Glutamatergic neuron (in vitro differentiated cells): ENCODE data around the gene ANKRD6. TPM values are rescaled to one million over a fixed set of nuclear protein-coding genes. Genes with fewer than 3 reads are reported as not detected.
"Not testable (repeated sequence)": the region's sequence is repeated elsewhere in the genome, so short reads cannot be mapped to it uniquely, and the experiment has no call there.

Experiments
- DNase-seq: peaks from one replicate; pipeline ENCODE4 v3.0.0; 2022
- H3K27ac Mint-ChIP-seq: one replicate; pipeline ENCODE4 v1.8.0; 2020; ENCODE audit warnings: mild to moderate bottlenecking, mixed read lengths, inconsistent platforms; ENCODE audit not compliant: unreplicated experiment
- H3K27me3 Mint-ChIP-seq: one replicate; pipeline ENCODE4 v1.8.0; 2020; ENCODE audit warnings: mild to moderate bottlenecking, moderate library complexity, mixed read lengths, inconsistent platforms; ENCODE audit not compliant: unreplicated experiment
- H3K36me3 Mint-ChIP-seq: one replicate; pipeline ENCODE4 v1.8.0; 2020; ENCODE audit warnings: mild to moderate bottlenecking, mixed read lengths, inconsistent platforms; ENCODE audit not compliant: unreplicated experiment
- H3K4me1 Mint-ChIP-seq: one replicate; pipeline ENCODE4 v1.8.0; 2020; ENCODE audit warnings: mild to moderate bottlenecking, low read depth, mixed read lengths, inconsistent platforms; ENCODE audit not compliant: unreplicated experiment
- H3K4me3 Mint-ChIP-seq: one replicate; pipeline ENCODE4 v1.8.0; 2020; ENCODE audit warnings: mild to moderate bottlenecking, mixed read lengths, inconsistent platforms; ENCODE audit not compliant: unreplicated experiment
- H3K9me3 Mint-ChIP-seq: one replicate; pipeline ENCODE4 v1.8.0; 2020; ENCODE audit warnings: mild to moderate bottlenecking, moderate library complexity, mixed read lengths, inconsistent platforms; ENCODE audit not compliant: unreplicated experiment
- CTCF ChIP-seq: fragments of 200-600 bp; sonication (generic); IDR thresholded peaks from one replicate; pipeline ENCODE4 v1.5.0; 2021; ENCODE audit not compliant: partially characterized antibody, unreplicated experiment
- total RNA-seq: library from RNA; stranded (reverse); fragmentation: NEBNext Ultra II Directional; extraction: Animal tissue kit (Norgen Biotek cat#: 25700); gene quantifications from one replicate; pipeline ENCODE4 v1.2.1, GENCODE V29; 2021; ENCODE audit not compliant: unreplicated experiment

Gene ANKRD6
- total RNA-seq, 1 donor from 2014 or later, result 31.9 TPM

GRCh38 chr6:89616531-89616930 lies 183.6 kb downstream of the ANKRD6 start:
- H3K4me3 Mint-ChIP-seq, result no peak overlapping the region
- H3K36me3 Mint-ChIP-seq, result no peaks in the 10 kb centered on the region
- H3K27me3 Mint-ChIP-seq, result no peaks in the 10 kb centered on the region
- H3K27ac Mint-ChIP-seq, result no peak overlapping the region
- H3K4me1 Mint-ChIP-seq, result no peaks in the 10 kb centered on the region
- no peak for TF ChIP-seq CTCF
- H3K9me3 Mint-ChIP-seq, result no peaks in the 10 kb centered on the region
- no peak for DNase-seq

DNA sequence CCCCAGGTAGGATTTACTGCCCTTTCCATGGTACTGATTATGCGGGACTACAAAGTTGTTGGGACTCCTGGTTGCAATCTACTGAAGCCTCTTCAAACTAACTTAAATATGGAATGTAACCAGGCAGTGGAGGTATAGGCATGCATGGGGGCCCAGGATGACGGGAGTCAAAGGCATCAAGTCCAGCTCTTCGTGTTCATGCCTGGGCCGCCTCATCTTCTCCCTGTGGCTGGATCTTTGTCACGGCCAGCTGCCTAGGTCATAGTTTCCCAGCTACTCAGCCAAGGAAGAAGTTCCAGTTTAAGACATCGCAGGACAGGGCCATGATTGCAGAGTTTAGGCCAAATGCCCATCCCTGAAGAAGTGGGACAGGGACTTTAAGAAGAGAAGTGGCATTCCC lies 185.1 kb downstream of the ANKRD6 start:
- no peaks in the 10 kb centered on the region for H3K36me3 Mint-ChIP-seq
- DNase-seq, result no peak
- H3K4me1 Mint-ChIP-seq, result no peaks in the 10 kb centered on the region
- TF ChIP-seq CTCF, result no peak
- no peak overlapping the region for H3K4me3 Mint-ChIP-seq
- no peaks in the 10 kb centered on the region for H3K27me3 Mint-ChIP-seq
- H3K9me3 Mint-ChIP-seq, result no peaks in the 10 kb centered on the region
- no peak overlapping the region for H3K27ac Mint-ChIP-seq

GRCh38 chr6:89619567-89619966 lies 186.6 kb downstream of the ANKRD6 start:
- H3K9me3 Mint-ChIP-seq, result no peaks in the 10 kb centered on the region
- H3K4me1 Mint-ChIP-seq, result no peaks in the 10 kb centered on the region
- TF ChIP-seq CTCF, result no peak
- DNase-seq, result no peak
- no peaks in the 10 kb centered on the region for H3K36me3 Mint-ChIP-seq
- H3K27ac Mint-ChIP-seq, result no peak overlapping the region
- H3K4me3 Mint-ChIP-seq, result no peak overlapping the region
- H3K27me3 Mint-ChIP-seq, result no peaks in the 10 kb centered on the region

DNA sequence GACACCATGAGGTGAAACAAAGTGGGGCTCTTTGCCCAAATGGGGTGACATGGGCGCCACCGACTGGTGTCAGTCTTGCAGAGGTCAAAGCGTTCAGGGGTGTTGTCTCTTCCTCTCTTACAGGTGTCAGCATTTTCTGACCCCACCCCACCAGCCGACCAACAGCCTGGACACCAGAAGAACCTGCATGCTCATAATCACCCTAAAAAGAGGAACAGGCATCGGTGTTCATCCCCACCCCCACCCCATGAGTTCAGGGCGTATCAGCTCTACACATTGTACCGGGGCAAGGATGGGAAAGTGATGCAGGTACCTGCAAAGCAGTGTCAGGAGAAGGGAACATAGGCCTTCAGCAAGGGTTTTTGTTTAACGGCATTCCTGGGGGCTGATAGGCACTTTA lies 190.8 kb downstream of the ANKRD6 start:
- Mint-ChIP-seq H3K27ac (no peak overlapping the region), H3K4me3 (no peak overlapping the region), H3K4me1 (no peaks in the 10 kb centered on the region), H3K27me3 (no peaks in the 10 kb centered on the region), H3K36me3 (peaks cover 5% of the 10 kb centered on the region), H3K9me3 (no peaks in the 10 kb centered on the region)
- no peak for TF ChIP-seq CTCF
- no peak for DNase-seq

DNA sequence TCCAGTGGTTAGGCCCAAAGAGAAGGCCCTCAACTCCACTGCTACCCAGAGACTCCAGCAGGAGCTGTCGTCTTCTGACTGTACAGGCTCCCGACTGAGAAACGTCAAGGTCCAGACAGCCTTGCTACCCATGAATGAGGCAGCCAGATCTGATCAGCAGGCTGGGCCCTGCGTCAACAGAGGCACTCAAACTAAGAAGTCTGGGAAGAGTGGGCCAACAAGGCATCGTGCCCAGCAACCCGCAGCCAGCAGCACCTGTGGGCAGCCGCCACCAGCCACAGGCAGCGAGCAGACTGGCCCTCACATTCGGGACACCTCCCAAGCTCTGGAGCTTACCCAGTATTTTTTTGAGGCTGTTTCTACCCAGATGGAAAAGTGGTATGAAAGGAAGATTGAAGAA lies 197.5 kb downstream of the ANKRD6 start:
- peaks cover 5% of the 10 kb centered on the region for H3K36me3 Mint-ChIP-seq
- H3K9me3 Mint-ChIP-seq, result no peaks in the 10 kb centered on the region
- no peak for TF ChIP-seq CTCF
- H3K27me3 Mint-ChIP-seq, result no peaks in the 10 kb centered on the region
- H3K4me3 Mint-ChIP-seq, result no peak overlapping the region
- DNase-seq, result no peak
- no peaks in the 10 kb centered on the region for H3K4me1 Mint-ChIP-seq
- H3K27ac Mint-ChIP-seq, result no peak overlapping the region

DNA sequence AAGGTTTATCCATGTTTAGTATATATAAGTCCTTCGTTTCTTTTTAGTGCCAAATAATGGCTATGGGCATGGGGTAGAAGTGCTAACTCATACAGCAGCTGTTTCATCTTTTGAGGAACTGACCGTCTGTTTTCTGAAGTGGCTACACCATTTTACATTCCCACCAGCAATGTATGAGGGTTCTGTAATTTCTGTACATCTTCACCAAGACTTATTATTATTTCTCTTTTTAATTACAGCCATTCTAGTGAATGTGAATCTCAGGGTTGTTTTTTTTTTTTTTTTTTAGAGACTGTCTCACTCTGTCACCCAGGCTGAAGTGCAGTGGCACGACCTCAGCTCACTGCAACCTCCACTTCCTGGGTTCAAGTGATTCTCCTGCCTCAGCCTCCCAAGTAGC lies 203.5 kb downstream of the ANKRD6 start:
- H3K4me3 Mint-ChIP-seq, H3K4me1 Mint-ChIP-seq, H3K27me3 Mint-ChIP-seq: not testable (repeated sequence)

More for the DNA sequence above, 203.5 kb downstream of the ANKRD6 start:
- DNase-seq, H3K27ac Mint-ChIP-seq, H3K36me3 Mint-ChIP-seq, H3K9me3 Mint-ChIP-seq: not testable (repeated sequence)
